Choroid plexus epithelial cell (primary cell): ENCODE data around the gene MICALL1.
A peak's percentile ranks its signal among the peaks of the same experiment; 100 is the strongest.
"Not testable (repeated sequence)": the region's sequence is repeated elsewhere in the genome, so short reads cannot be mapped to it uniquely, and the experiment has no call there.

Experiments used
- DNase-seq: peaks from one replicate; pipeline ENCODE4 v3.0.0-alpha.2; 2010; ENCODE audit warnings: low read depth
- H3K4me3 ChIP-seq: 2 replicates; pipeline ENCODE4 v1.5.1; 2011; ENCODE audit warnings: low read depth, mild to moderate bottlenecking, control low read depth, low read length, moderate library complexity
- CTCF ChIP-seq: conservative IDR thresholded peaks from 2 replicates; pipeline ENCODE4 v1.5.1; 2011; ENCODE audit warnings: low read depth, mild to moderate bottlenecking, control low read depth, inconsistent platforms, low read length, moderate library complexity

The MICALL1 gene

DNA sequence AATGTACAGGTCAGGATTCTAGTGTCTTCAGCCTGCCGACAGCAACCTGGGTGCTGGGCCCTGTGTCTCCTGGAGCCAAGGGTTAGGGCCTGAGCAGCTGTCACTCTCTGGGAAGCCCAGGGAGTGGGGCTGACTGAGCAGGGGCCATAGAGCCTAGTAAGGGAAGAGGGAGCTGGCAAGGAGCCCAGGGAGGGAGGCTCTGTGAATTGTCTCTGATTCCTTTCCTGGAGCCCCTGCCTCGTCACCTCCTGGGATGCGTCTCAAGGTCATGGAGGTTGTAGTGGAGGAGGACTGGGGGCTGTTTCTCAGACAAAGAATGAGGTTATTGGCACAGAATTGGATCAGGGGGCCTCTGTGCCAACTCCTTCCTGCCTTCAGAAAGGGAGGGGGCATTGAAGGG lies 66.4 kb downstream of the MICALL1 start:
- no peak for TF ChIP-seq CTCF
- DNase-seq, result peak; percentile 17
- H3K4me3 ChIP-seq, result no peak overlapping the region

DNA sequence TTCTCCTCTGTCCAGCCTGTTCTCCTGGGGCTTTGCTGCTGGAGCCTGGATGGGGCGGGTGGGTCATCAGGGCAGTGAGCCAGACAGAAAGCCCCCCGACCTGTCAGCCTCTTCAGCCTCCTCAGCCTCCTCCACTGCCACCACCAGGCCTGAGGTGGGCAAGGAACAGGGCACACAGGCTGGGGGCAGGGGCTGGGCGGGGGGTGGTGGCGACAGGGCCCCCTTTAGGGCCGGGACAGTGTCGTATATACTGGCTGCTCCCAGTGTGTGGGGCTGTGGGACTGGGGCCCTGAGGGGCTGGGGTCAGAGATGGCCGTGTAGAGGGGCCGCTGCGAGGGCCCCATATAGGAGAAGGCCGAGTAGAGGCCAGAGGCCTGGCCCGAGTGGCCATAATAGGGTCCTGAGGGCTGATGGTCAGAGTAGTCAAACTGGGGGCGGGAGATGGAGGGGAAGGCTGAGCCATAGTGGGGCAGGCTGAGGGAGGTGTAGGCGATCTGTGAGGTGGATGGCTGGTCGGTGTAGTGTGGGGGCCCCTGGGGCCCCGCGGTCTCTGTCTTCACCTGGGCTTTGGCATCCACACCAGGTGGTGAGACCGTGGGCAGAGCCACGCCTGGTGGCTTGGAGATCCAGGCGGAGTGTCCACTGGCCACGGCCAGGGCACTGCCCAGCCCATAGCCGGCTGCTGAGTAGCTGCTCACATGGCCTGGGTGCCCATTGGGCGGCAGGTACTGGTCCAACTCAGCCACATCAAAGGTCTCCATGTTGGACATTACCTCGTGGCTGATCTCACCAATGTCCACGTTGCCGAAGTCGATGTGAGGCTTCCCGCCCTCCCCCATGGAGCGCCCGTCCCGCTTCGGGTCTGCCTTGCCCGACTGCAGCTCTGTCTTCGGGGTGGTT lies 67.4 kb downstream of the MICALL1 start:
- no peak overlapping the region for H3K4me3 ChIP-seq
- DNase-seq, result no peak
- TF ChIP-seq CTCF, result no peak

DNA sequence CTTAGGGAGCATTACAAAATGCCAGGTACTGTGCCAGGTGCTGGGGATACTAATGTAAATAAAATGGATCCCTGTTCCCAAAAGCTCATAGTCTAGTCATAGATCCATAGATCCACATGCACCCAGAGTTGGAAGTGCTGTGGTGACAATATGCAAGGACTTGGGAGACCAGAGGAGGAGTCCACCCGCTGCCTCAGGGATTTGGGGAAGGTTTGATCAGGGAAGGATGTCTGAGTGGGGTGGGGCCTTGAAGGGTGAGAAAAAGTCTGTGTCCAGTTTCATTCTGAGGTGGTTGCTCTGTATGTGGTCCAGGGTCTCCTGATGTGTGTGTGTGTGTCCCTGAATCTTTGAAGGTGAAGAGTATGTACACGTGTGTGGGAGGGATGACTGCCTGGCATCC lies 69.1 kb downstream of the MICALL1 start:
- no peak for TF ChIP-seq CTCF
- no peak overlapping the region for H3K4me3 ChIP-seq

GRCh38 chr22:37976022-37976421 lies 69.9 kb downstream of the MICALL1 start:
- DNase-seq, H3K4me3 ChIP-seq: not testable (repeated sequence)

More for the DNA sequence above, 69.1 kb downstream of the MICALL1 start:
- DNase-seq, result no peak

DNA sequence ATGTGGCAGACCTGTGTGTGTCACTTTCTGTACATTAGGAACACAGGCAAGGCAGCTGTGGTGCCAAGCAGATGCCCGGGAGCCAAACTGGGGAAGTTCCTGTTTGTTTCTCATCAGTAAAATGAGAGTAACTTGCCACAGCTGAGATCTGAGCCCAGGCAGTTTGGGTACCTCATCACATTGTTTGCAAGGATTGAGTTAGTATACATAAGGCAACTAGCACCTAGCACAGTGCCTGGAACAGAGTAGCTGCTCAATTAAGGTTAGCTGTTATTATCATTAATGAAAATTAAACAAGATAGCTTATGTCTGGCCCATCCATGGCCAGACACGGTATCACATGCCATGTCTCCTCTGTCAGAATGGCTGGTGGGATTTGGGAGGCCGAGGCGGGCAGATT lies 70.5 kb downstream of the MICALL1 start:
- TF ChIP-seq CTCF, result no peak
- no peak for DNase-seq
- no peak overlapping the region for H3K4me3 ChIP-seq

GRCh38 chr22:37979782-37980181 lies 73.7 kb downstream of the MICALL1 start:
- H3K4me3 ChIP-seq, result no peak overlapping the region
- TF ChIP-seq CTCF, result no peak
- no peak for DNase-seq

DNA sequence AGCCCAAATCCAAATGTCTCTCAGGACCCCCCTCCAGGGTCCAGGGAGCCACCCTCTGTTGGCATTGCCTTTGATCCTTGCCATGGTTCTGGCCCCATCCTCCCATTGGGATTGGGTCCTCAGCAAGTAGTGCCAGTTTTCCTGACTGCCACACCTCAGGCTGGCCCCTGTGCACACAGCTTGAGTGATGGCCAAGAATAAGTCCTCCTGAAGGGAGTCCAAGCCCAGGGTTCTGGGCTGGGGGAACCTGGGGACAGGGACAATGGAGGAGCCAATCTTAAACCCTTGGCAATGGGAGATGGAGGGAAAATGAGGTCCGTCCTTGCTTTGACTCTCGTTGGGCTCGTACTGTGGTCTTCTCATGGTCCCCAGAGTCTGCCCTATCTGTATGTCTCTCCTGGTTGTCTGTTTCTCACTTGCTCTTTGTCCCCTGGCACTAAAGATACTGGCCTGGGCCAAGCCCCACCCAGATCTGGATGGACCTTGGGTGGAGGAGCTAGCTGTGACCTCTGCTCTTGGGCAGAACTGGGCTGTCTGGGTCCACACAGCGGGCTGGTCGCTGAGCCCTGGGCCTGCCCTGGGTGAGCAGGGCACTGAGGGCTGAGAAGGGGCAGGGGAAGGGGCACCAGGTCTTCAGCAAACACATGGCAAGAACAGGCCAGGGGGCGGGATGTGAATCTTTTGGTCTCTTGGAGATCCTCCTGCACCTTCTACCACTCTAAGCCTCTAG lies 75.3 kb downstream of the MICALL1 start:
- no peak overlapping the region for H3K4me3 ChIP-seq
- no peak for TF ChIP-seq CTCF
- no peak for DNase-seq
